ENCODE results near the gene EGFL7. TPM values are rescaled to one million over a fixed set of nuclear protein-coding genes. Genes with fewer than 3 reads are reported as not detected.

The EGFL7 gene
- total and polyA plus RNA-seq, 2 of the 13 experiments (the other 11 are each of a cell fraction or from before 2014, with no cell fraction given), result 0.20 to 5.1 TPM

GRCh38 chr9:136626740-136627642 is 35.7 kb upstream of the EGFL7 start (continued):
- TF ChIP-seq ZNF687 (CRISPR knock-in tag; IDR thresholded peaks at IDR 0.05), result peak; percentile 58
- no peak for TF ChIP-seq ZNF782 (CRISPR knock-in tag; IDR thresholded peaks at IDR 0.05; ENCODE audit: borderline replicate concordance)
- TF ChIP-seq RBAK (CRISPR knock-in tag; IDR thresholded peaks at IDR 0.05), result no peak
- TF ChIP-seq JUNB (CRISPR knock-in tag; IDR thresholded peaks at IDR 0.05; ENCODE audit: borderline replicate concordance), result no peak
- no peak for TF ChIP-seq ZNF615 (CRISPR knock-in tag; IDR thresholded peaks at IDR 0.05; ENCODE audit: borderline replicate concordance)
- TF ChIP-seq, protein P1, sequence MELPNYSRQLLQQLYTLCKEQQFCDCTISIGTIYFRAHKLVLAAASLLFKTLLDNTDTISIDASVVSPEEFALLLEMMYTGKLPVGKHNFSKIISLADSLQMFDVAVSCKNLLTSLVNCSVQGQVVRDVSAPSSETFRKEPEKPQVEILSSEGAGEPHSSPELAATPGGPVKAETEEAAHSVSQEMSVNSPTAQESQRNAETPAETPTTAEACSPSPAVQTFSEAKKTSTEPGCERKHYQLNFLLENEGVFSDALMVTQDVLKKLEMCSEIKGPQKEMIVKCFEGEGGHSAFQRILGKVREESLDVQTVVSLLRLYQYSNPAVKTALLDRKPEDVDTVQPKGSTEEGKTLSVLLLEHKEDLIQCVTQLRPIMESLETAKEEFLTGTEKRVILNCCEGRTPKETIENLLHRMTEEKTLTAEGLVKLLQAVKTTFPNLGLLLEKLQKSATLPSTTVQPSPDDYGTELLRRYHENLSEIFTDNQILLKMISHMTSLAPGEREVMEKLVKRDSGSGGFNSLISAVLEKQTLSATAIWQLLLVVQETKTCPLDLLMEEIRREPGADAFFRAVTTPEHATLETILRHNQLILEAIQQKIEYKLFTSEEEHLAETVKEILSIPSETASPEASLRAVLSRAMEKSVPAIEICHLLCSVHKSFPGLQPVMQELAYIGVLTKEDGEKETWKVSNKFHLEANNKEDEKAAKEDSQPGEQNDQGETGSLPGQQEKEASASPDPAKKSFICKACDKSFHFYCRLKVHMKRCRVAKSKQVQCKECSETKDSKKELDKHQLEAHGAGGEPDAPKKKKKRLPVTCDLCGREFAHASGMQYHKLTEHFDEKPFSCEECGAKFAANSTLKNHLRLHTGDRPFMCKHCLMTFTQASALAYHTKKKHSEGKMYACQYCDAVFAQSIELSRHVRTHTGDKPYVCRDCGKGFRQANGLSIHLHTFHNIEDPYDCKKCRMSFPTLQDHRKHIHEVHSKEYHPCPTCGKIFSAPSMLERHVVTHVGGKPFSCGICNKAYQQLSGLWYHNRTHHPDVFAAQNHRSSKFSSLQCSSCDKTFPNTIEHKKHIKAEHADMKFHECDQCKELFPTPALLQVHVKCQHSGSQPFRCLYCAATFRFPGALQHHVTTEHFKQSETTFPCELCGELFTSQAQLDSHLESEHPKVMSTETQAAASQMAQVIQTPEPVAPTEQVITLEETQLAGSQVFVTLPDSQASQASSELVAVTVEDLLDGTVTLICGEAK (IDR thresholded peaks at IDR 0.05), result no peak
- TF ChIP-seq, protein P1 (CRISPR knock-in tag; IDR thresholded peaks at IDR 0.05), result peak; percentile 67; the same call in 1 of the 2 replicates
- peak; percentile 87 for TF ChIP-seq HNF4A (CRISPR knock-in tag; IDR thresholded peaks at IDR 0.05)
- TF ChIP-seq CENPT (CRISPR knock-in tag; IDR thresholded peaks at IDR 0.05; ENCODE audit: low read depth), result no peak
- TF ChIP-seq ZNF75D (CRISPR knock-in tag; IDR thresholded peaks at IDR 0.05; ENCODE audit: borderline replicate concordance), result no peak
- TF ChIP-seq, protein P2, sequence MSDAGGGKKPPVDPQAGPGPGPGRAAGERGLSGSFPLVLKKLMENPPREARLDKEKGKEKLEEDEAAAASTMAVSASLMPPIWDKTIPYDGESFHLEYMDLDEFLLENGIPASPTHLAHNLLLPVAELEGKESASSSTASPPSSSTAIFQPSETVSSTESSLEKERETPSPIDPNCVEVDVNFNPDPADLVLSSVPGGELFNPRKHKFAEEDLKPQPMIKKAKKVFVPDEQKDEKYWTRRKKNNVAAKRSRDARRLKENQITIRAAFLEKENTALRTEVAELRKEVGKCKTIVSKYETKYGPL (CRISPR knock-in tag; IDR thresholded peaks at IDR 0.05), result no peak
- TF ChIP-seq ZBTB38 (CRISPR knock-in tag; IDR thresholded peaks at IDR 0.05), result no peak
- 0 out of 2 replicates have a peak, but pooled peaks have one; percentile 36 for TF ChIP-seq MIER2 (CRISPR knock-in tag; IDR thresholded peaks at IDR 0.05)
- TF ChIP-seq MLLT10 (CRISPR knock-in tag; IDR thresholded peaks at IDR 0.05), result no peak
- no peak for TF ChIP-seq PCBP2 (optimal IDR thresholded peaks at IDR 0.05; ENCODE audit: low read depth, low read length, poor library complexity, severe bottlenecking)

Measured in HepG2 (cell line).